Fibroblast of lung (primary cell): ENCODE data around the gene FDPS. TPM values are rescaled to one million over a fixed set of nuclear protein-coding genes. Genes with fewer than 3 reads are reported as not detected.

ENCODE experiments used
- DNase-seq, 2 donors: peaks; one replicate each; pipeline versions ENCODE4 v3.0.0 to v3.0.0-alpha.2; 2010; ENCODE audit warnings: low read depth in 2 of 2
- H2AFZ ChIP-seq: 2 replicates; pipeline ENCODE4 v1.5.1; 2012; ENCODE audit warnings: low read length, control low read depth, inconsistent platforms
- H3K27ac ChIP-seq: 2 replicates; pipeline ENCODE4 v1.5.1; 2011; ENCODE audit warnings: low read length, control low read depth; ENCODE audit not compliant: insufficient read depth
- H3K27me3 ChIP-seq: 2 replicates; pipeline ENCODE4 v1.5.1; 2011; ENCODE audit warnings: mild to moderate bottlenecking, low read length; ENCODE audit not compliant: control insufficient read depth, insufficient read depth
- H3K36me3 ChIP-seq: 2 replicates; pipeline ENCODE4 v1.5.1; 2011; ENCODE audit warnings: low read length; ENCODE audit not compliant: control insufficient read depth, insufficient read depth
- H3K4me1 ChIP-seq: 2 replicates; pipeline ENCODE4 v1.5.1; 2011; ENCODE audit warnings: low read length; ENCODE audit not compliant: control insufficient read depth, insufficient read depth; ENCODE audit errors: extremely low read depth
- H3K4me2 ChIP-seq: 2 replicates; pipeline ENCODE4 v1.5.1; 2011; ENCODE audit warnings: low read length, control low read depth; ENCODE audit not compliant: insufficient read depth; ENCODE audit errors: extremely low read depth
- H3K4me3 ChIP-seq, 4 experiments: fragments of 200-600 bp in 1 of 4; sonication (generic) in 1 of 4; replicated peaks in 1 of 4; 2 replicates each; pipeline ENCODE4 v1.5.1; 2011 to 2016; ENCODE audit warnings: low read length in 4 of 4, low read depth in 3 of 4, mild to moderate bottlenecking in 3 of 4, control low read depth in 2 of 4, inconsistent platforms in 1 of 4, mixed read lengths in 1 of 4; ENCODE audit not compliant: insufficient read depth in 1 of 4; ENCODE audit errors: control extremely low read depth in 1 of 4
- H3K79me2 ChIP-seq: 2 replicates; pipeline ENCODE4 v1.5.1; 2012; ENCODE audit warnings: mild to moderate bottlenecking, low read length, inconsistent platforms; ENCODE audit not compliant: control insufficient read depth, insufficient read depth
- H3K9ac ChIP-seq: 2 replicates; pipeline ENCODE4 v1.5.1; 2011; ENCODE audit warnings: mild to moderate bottlenecking, low read length, control low read depth; ENCODE audit not compliant: insufficient read depth
- H3K9me3 ChIP-seq: 2 replicates; pipeline ENCODE4 v1.5.1; 2012; ENCODE audit warnings: low read depth, low read length; ENCODE audit not compliant: control insufficient read depth, insufficient read depth
- H4K20me1 ChIP-seq: 2 replicates; pipeline ENCODE4 v1.5.1; 2011; ENCODE audit warnings: low read length; ENCODE audit not compliant: control insufficient read depth, insufficient read depth; ENCODE audit errors: extremely low read depth
- EZH2 ChIP-seq: IDR thresholded peaks from 2 replicates; pipeline ENCODE4 v1.5.1; 2012; ENCODE audit warnings: low read length, control low read depth, mild to moderate bottlenecking; ENCODE audit errors: missing control alignments
- polyA plus RNA-seq, 2 donors: library from polyadenylated mRNA; depleted of rRNA in 1 of 2; stranded (reverse) in 1 of 2; unstranded in 1 of 2; fragments of >200 nt; gene quantifications; 2 replicates each; pipeline ENCODE4 v1.2.1, GENCODE V29; 2011 to 2012; ENCODE audit warnings: missing spikeins in 1 of 2
- total RNA-seq: library from RNA; depleted of rRNA; stranded (reverse); fragments of >200 nt; gene quantifications from 2 replicates; pipeline ENCODE4 v1.2.1, GENCODE V29; 2014
- TF ChIP-seq, protein P1 (sequence below), 2 donors: IDR thresholded peaks in 1 of 2; conservative IDR thresholded peaks in 1 of 2; 1 replicate in 1 of 2; 2 replicates in 1 of 2; pipeline ENCODE4 v1.5.1; 2011 to 2012; ENCODE audit warnings: low read length in 2 of 2, control low read depth in 1 of 2, inconsistent platforms in 1 of 2, low read depth in 1 of 2, mild to moderate bottlenecking in 1 of 2

Gene FDPS
- total and polyA plus RNA-seq, 2 donors (not counting 1 experiment from before 2014, with no cell fraction given), result 399 to 840 TPM

DNA sequence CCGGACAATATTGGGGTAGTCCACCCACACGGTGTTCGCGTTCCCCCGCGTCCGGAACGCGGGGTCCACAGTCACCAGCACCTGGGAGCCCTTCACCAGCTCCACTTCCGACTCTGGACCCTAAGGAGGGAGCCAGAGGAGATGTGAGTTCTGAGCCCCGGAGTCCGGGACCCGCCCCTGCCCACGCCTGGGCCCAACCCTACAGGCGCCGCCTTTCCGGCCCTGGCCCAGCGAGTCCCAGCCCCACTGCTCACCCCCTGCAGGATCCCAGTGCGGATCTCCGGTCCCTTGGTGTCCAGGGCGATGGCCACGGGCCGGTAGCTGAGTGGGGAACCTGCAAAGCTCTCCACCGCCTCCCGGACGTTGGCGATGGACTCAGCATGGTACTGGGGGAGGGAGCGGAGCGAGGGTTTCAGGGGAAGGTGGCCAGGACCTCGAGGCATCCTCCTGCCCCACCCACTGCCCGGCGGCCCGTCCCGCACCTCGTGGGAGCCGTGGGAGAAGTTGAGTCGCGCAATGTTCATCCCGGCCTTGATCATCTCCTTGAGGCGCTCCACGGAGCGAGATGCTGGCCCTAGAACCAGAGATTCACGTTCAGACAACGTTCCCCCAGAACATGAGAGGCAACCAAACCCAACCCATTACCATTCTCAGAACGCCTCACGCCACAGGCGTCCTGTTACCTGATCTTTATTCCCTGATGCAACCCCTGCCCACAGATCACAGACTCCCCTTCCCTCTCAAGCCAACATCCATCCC is 13.3 kb upstream of the FDPS start:
- Histone ChIP-seq H3K9ac (no peak overlapping the region), H3K4me3 (no peak overlapping the region), H3K79me2 (no peaks in the 10 kb centered on the region), H3K27me3 (peaks cover 42% of the 10 kb centered on the region), H3K36me3 (no peaks in the 10 kb centered on the region), H3K9me3 (no peaks in the 10 kb centered on the region), H3K4me1 (no peaks in the 10 kb centered on the region), H3K4me2 (no peak overlapping the region), H4K20me1 (no peaks in the 10 kb centered on the region), H3K27ac (no peak overlapping the region), H2AFZ (no peak overlapping the region)
- DNase-seq, result no peak
- TF ChIP-seq, protein P1, sequence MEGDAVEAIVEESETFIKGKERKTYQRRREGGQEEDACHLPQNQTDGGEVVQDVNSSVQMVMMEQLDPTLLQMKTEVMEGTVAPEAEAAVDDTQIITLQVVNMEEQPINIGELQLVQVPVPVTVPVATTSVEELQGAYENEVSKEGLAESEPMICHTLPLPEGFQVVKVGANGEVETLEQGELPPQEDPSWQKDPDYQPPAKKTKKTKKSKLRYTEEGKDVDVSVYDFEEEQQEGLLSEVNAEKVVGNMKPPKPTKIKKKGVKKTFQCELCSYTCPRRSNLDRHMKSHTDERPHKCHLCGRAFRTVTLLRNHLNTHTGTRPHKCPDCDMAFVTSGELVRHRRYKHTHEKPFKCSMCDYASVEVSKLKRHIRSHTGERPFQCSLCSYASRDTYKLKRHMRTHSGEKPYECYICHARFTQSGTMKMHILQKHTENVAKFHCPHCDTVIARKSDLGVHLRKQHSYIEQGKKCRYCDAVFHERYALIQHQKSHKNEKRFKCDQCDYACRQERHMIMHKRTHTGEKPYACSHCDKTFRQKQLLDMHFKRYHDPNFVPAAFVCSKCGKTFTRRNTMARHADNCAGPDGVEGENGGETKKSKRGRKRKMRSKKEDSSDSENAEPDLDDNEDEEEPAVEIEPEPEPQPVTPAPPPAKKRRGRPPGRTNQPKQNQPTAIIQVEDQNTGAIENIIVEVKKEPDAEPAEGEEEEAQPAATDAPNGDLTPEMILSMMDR (conservative IDR thresholded peaks at IDR 0.05 in 1 of 2, IDR thresholded peaks at IDR 0.05 in 1 of 2; ENCODE audit: low read depth in 1 of 2, low read length in 2 of 2), result no peak
- TF ChIP-seq EZH2, result peak; percentile 64

DNA sequence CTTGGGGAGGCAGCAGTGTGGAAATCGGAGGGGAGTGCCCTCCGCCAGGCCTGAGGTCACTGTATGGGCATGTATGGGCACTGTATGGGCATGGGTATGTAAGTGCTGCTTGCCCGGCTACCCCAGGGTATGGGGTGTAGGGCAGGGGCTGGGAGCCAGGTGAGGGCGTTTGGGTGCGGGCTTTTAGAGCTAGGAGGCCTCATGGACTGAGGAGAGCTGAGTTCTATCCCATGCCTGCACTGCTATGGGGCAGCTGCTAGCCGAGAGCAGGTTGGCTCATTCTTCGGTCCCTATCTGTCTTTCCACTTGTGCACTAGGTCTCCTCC is 12.8 kb upstream of the FDPS start:
- no peaks in the 10 kb centered on the region for H4K20me1 ChIP-seq
- no peaks in the 10 kb centered on the region for H3K9me3 ChIP-seq
- DNase-seq, result no peak
- no peak overlapping the region for H3K4me2 ChIP-seq
- H3K79me2 ChIP-seq, result no peaks in the 10 kb centered on the region
- no peaks in the 10 kb centered on the region for H3K4me1 ChIP-seq
- H3K27me3 ChIP-seq, result peaks cover 42% of the 10 kb centered on the region
- no peaks in the 10 kb centered on the region for H3K36me3 ChIP-seq
- no peak overlapping the region for H3K4me3 ChIP-seq
- no peak overlapping the region for H3K9ac ChIP-seq
- TF ChIP-seq, protein P1 (conservative IDR thresholded peaks at IDR 0.05 in 1 of 2, IDR thresholded peaks at IDR 0.05 in 1 of 2; ENCODE audit: low read depth in 1 of 2, low read length in 2 of 2), result no peak
- TF ChIP-seq EZH2, result no peak
- H3K27ac ChIP-seq, result no peak overlapping the region
- H2AFZ ChIP-seq, result no peak overlapping the region

DNA sequence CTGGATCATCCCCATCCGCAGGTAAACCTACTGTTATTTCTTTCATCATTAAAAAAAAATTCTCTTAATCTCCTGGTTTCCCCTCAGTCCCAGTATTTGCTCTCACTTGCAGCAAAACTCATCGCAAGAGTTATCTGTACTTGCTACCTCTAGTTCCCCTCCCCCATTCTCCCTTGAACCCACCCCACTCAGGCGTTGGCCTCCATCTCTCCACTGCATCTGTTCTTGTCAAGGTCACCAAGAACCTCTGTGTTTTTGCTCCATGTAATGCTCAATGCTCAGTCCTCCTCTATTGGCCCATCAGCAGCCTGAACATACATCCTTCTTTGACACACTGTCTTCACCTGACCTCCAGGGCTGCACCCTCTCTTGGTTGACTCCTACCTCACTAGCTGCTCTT is 12.0 kb upstream of the FDPS start:
- H3K36me3 ChIP-seq, result no peaks in the 10 kb centered on the region
- no peaks in the 10 kb centered on the region for H3K9me3 ChIP-seq
- no peaks in the 10 kb centered on the region for H4K20me1 ChIP-seq
- no peak overlapping the region for H3K4me3 ChIP-seq
- no peak for DNase-seq
- peaks cover 42% of the 10 kb centered on the region for H3K27me3 ChIP-seq
- H3K4me1 ChIP-seq, result no peaks in the 10 kb centered on the region
- TF ChIP-seq EZH2, result no peak
- TF ChIP-seq, protein P1 (conservative IDR thresholded peaks at IDR 0.05 in 1 of 2, IDR thresholded peaks at IDR 0.05 in 1 of 2; ENCODE audit: low read depth in 1 of 2, low read length in 2 of 2), result no peak
- H2AFZ ChIP-seq, result no peak overlapping the region
- no peak overlapping the region for H3K4me2 ChIP-seq
- no peak overlapping the region for H3K27ac ChIP-seq
- H3K9ac ChIP-seq, result no peak overlapping the region
- no peaks in the 10 kb centered on the region for H3K79me2 ChIP-seq
